HepG2 (cell line): ENCODE measurements around the gene ZDHHC8. TPM values are rescaled to one million over a fixed set of nuclear protein-coding genes. Genes with fewer than 3 reads are reported as not detected.

ENCODE experiments used
- CEBPB ChIP-seq: IDR thresholded peaks from 2 replicates; pipeline ENCODE4 v1.6.1; 2011; ENCODE audit warnings: low read depth, low read length, improper control_type of control experiment, borderline replicate concordance
- DNMT1 ChIP-seq: sonication (generic); formaldehyde crosslinking; IDR thresholded peaks from 2 replicates; pipeline ENCODE4 v1.5.1; 2020; ENCODE audit warnings: mild to moderate bottlenecking, missing genetic modification reagents
- HDAC1 ChIP-seq: sonication (generic); formaldehyde crosslinking; IDR thresholded peaks from 2 replicates; pipeline ENCODE4 v1.5.1; 2020; ENCODE audit warnings: mild to moderate bottlenecking, missing genetic modification reagents
- MXD4 ChIP-seq: IDR thresholded peaks from 2 replicates; pipeline ENCODE4 v1.6.1; 2016; ENCODE audit warnings: mild to moderate bottlenecking, missing biosample characterization, missing genetic modification reagents
- NFKB2 ChIP-seq: sonication (generic); formaldehyde crosslinking; IDR thresholded peaks from 2 replicates; pipeline ENCODE4 v1.4.0; 2020; ENCODE audit warnings: missing genetic modification reagents, borderline replicate concordance
- NR2F6 ChIP-seq, 2 experiments: IDR thresholded peaks; 2 replicates each; pipeline ENCODE4 v1.6.1; 2016; ENCODE audit warnings: antibody characterized with exemption in 1 of 2, mild to moderate bottlenecking in 1 of 2
- ONECUT2 ChIP-seq: sonication (generic); formaldehyde crosslinking; IDR thresholded peaks from 2 replicates; pipeline ENCODE4 v1.4.0; 2020; ENCODE audit warnings: missing genetic modification reagents
- POLR2G ChIP-seq: fragments of 200-400 bp; formaldehyde crosslinking; IDR thresholded peaks from 2 replicates; pipeline ENCODE4 v1.6.1; 2018; ENCODE audit warnings: mild to moderate bottlenecking, low read depth, low read length, moderate library complexity
- REPIN1 ChIP-seq: sonication (generic); formaldehyde crosslinking; IDR thresholded peaks from 2 replicates; pipeline ENCODE4 v1.8.0; 2022; ENCODE audit warnings: missing genetic modification reagents, low read depth, mild to moderate bottlenecking, borderline replicate concordance
- SRSF9 ChIP-seq: fragments of 200-400 bp; formaldehyde crosslinking; IDR thresholded peaks from 2 replicates; pipeline ENCODE4 v1.6.1; 2018; ENCODE audit warnings: borderline replicate concordance, mild to moderate bottlenecking, low read depth, low read length; ENCODE audit not compliant: insufficient read depth, poor library complexity, severe bottlenecking
- TFE3 ChIP-seq: IDR thresholded peaks from 2 replicates; pipeline ENCODE4 v1.6.1; 2016
- ZBED4 ChIP-seq: sonication (generic); formaldehyde crosslinking; IDR thresholded peaks from 2 replicates; pipeline ENCODE4 v1.4.0; 2020; ENCODE audit warnings: missing genetic modification reagents, borderline replicate concordance
- ZNF101 ChIP-seq: sonication (generic); formaldehyde crosslinking; IDR thresholded peaks from 2 replicates; pipeline ENCODE4 v1.4.0; 2020; ENCODE audit warnings: mild to moderate bottlenecking, low read depth, missing genetic modification reagents, borderline replicate concordance
- ZNF512B ChIP-seq: sonication (generic); formaldehyde crosslinking; IDR thresholded peaks from 2 replicates; pipeline ENCODE4 v1.5.1; 2020; ENCODE audit warnings: missing genetic modification reagents, mild to moderate bottlenecking, borderline replicate concordance
- ZNF574 ChIP-seq: sonication (generic); formaldehyde crosslinking; IDR thresholded peaks from 2 replicates; pipeline ENCODE4 v1.4.0; 2020; ENCODE audit warnings: missing genetic modification reagents
- ZNF768 ChIP-seq: sonication (generic); formaldehyde crosslinking; IDR thresholded peaks from 2 replicates; pipeline ENCODE4 v1.4.0; 2020; ENCODE audit warnings: missing genetic modification reagents
- polyA plus RNA-seq, 8 experiments: library from polyadenylated mRNA; depleted of rRNA in 3 of 8; stranded (reverse) in 7 of 8; unstranded in 1 of 8; fragments of >200 nt; fragmentation: Illumina TruSeq in 4 of 8; extraction: Trizol in 4 of 8; gene quantifications; 2 replicates each; pipeline versions ENCODE4 v1.2.1 to v1.2.3, GENCODE V29; 2011 to 2016; ENCODE audit warnings: low read depth in 4 of 8, missing spikeins in 1 of 8, mixed read lengths in 1 of 8; ENCODE audit not compliant: insufficient read depth in 1 of 8
- total RNA-seq, 5 experiments: library from RNA; depleted of rRNA; stranded (reverse); fragments of >200 nt; fragmentation: Illumina TruSeq; extraction: Trizol; gene quantifications; 2 replicates each; pipeline ENCODE4 v1.2.3, GENCODE V29; 2016; ENCODE audit warnings: low read depth in 1 of 5

The ZDHHC8 gene
- total and polyA plus RNA-seq, 2 of the 13 experiments (the other 11 are each of a cell fraction or from before 2014, with no cell fraction given): 7.5 to 21.3 TPM

GRCh38 chr22:20130731-20131596 lies 640 bp upstream of the ZDHHC8 start (continued):
- no peak for TF ChIP-seq ZNF101 (CRISPR knock-in tag)
- peak; percentile 10; the same call in 1 of the 2 replicates for TF ChIP-seq ZNF574 (CRISPR knock-in tag)
- no peak for TF ChIP-seq ZNF768 (CRISPR knock-in tag)
- no peak for TF ChIP-seq ZNF512B
- peak; percentile 13; the same call in 1 of the 2 replicates for TF ChIP-seq POLR2G
- no peak for TF ChIP-seq SRSF9
- TF ChIP-seq NR2F6 (IDR thresholded peaks at IDR 0.05): no peak
- TF ChIP-seq NR2F6 (CRISPR knock-in tag; IDR thresholded peaks at IDR 0.05): no peak
- no peak for TF ChIP-seq REPIN1 (CRISPR knock-in tag)
- TF ChIP-seq ONECUT2 (CRISPR knock-in tag): no peak
- TF ChIP-seq ZBED4 (CRISPR knock-in tag): 0 out of 2 replicates have a peak, but pooled peaks have one; percentile 39
- TF ChIP-seq CEBPB: no peak
- no peak; the same call in 1 of the 2 replicates for TF ChIP-seq NFKB2 (CRISPR knock-in tag)
- TF ChIP-seq TFE3 (CRISPR knock-in tag): 0 out of 2 replicates have a peak, but pooled peaks have one; percentile 23
- 0 out of 2 replicates have a peak, but pooled peaks have one; percentile 12 for TF ChIP-seq HDAC1 (CRISPR knock-in tag)
- no peak for TF ChIP-seq MXD4 (CRISPR knock-in tag)
- no peak for TF ChIP-seq DNMT1 (CRISPR knock-in tag)
